ENCODE measurements around the gene RUNX2.

The RUNX2 gene

GRCh38 chr6:45504947-45505346 lies 176.8 kb downstream of the RUNX2 start:
- Histone ChIP-seq H3K27ac (ENCODE audit: low read depth, low read length) (no peak overlapping the region), H3K4me3 (ENCODE audit: low read depth, low read length) (no peak overlapping the region), H3K4me1 (ENCODE audit: control insufficient read depth, insufficient read depth, low read length) (peaks cover 18% of the 10 kb centered on the region), H3K9ac (ENCODE audit: low read length) (no peak overlapping the region), H3K27me3 (ENCODE audit: control insufficient read depth, insufficient read depth, low read length) (no peaks in the 10 kb centered on the region), H3K9me3 (ENCODE audit: control insufficient read depth, insufficient read depth, low read depth, low read length) (no peaks in the 10 kb centered on the region), H3K36me3 (ENCODE audit: control insufficient read depth, insufficient read depth, low read length) (no peaks in the 10 kb centered on the region)

DNA sequence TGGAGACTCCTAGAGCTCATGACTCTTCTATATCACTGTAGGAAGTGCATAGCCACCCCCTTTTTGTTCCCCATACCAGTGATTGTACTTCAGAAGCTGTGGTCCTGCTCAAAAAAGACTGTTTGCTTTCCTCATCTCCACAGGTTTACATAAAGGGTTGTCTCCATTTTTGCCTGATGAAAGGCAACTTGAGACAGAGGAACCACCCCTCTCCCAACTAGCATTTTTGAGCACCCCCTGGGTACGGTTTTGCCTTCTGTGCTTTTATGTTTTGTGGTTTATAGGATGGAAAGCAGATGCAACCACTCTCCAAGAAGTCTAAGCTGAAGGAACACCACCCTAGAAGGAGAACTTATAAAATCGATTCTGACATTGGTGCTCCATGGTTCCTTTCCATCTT lies 177.3 kb downstream of the RUNX2 start:
- Histone ChIP-seq H3K36me3 (ENCODE audit: control insufficient read depth, insufficient read depth, low read length) (no peaks in the 10 kb centered on the region), H3K9me3 (ENCODE audit: control insufficient read depth, insufficient read depth, low read depth, low read length) (no peaks in the 10 kb centered on the region), H3K9ac (ENCODE audit: low read length) (no peak overlapping the region), H3K27ac (ENCODE audit: low read depth, low read length) (0 out of 2 replicates have a peak overlapping the region, but pooled peaks have one; percentile 5), H3K4me1 (ENCODE audit: control insufficient read depth, insufficient read depth, low read length) (peaks cover 18% of the 10 kb centered on the region), H3K4me3 (ENCODE audit: low read depth, low read length) (no peak overlapping the region), H3K27me3 (ENCODE audit: control insufficient read depth, insufficient read depth, low read length) (no peaks in the 10 kb centered on the region)

DNA sequence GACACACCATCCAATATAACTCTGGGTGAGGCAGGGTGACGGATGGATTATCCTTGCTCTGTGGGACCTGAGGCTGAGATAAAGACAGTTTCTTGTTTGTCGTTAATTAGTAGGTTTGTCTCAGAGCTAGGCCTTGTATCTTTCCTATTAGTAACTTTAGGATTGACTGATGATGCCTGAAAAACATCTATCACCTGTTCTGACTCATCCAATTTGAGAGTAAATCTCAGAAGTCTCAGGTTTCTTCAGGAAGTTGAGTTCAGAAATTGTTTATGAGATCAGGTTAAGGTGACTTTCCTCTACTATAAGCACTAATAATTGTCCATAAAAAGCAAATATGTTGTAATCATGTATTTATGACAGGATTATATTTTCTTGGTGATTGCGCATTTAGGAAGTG lies 179.1 kb downstream of the RUNX2 start:
- no peak overlapping the region for H3K9ac ChIP-seq (ENCODE audit: low read length)
- no peak overlapping the region for H3K27ac ChIP-seq (ENCODE audit: low read depth, low read length)
- no peaks in the 10 kb centered on the region for H3K27me3 ChIP-seq (ENCODE audit: control insufficient read depth, insufficient read depth, low read length)
- no peaks in the 10 kb centered on the region for H3K36me3 ChIP-seq (ENCODE audit: control insufficient read depth, insufficient read depth, low read length)
- H3K9me3 ChIP-seq (ENCODE audit: control insufficient read depth, insufficient read depth, low read depth, low read length), result no peaks in the 10 kb centered on the region
- no peak overlapping the region for H3K4me3 ChIP-seq (ENCODE audit: low read depth, low read length)
- peaks cover 20% of the 10 kb centered on the region for H3K4me1 ChIP-seq (ENCODE audit: control insufficient read depth, insufficient read depth, low read length)

GRCh38 chr6:45509426-45509825 lies 181.3 kb downstream of the RUNX2 start:
- Histone ChIP-seq H3K36me3 (ENCODE audit: control insufficient read depth, insufficient read depth, low read length) (no peaks in the 10 kb centered on the region), H3K27ac (ENCODE audit: low read depth, low read length) (no peak overlapping the region), H3K9ac (ENCODE audit: low read length) (no peak overlapping the region), H3K27me3 (ENCODE audit: control insufficient read depth, insufficient read depth, low read length) (no peaks in the 10 kb centered on the region), H3K9me3 (ENCODE audit: control insufficient read depth, insufficient read depth, low read depth, low read length) (no peaks in the 10 kb centered on the region), H3K4me1 (ENCODE audit: control insufficient read depth, insufficient read depth, low read length) (peaks cover 31% of the 10 kb centered on the region), H3K4me3 (ENCODE audit: low read depth, low read length) (no peak overlapping the region)

DNA sequence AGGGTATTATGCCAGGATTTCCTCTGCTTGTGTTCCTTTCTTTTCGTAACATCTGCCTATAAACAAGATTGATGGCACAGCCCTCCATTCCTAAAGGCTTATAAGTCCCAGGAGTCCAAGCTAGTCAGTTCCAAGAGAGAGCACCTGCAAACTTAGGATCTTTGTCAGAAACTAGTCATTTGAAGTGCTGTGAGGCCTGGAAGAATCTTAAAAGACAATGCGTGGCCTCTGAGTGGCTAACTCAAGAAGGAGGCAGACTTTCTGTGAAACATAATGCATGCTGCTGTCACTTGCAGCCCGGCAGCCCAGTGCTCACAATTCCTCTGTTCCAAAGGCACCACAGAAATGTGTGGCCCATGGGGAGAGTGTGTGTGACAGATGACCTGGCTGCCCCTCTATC lies 184.6 kb downstream of the RUNX2 start:
- H3K4me3 ChIP-seq (ENCODE audit: low read depth, low read length), result no peak overlapping the region
- no peak overlapping the region for H3K9ac ChIP-seq (ENCODE audit: low read length)
- peaks cover 20% of the 10 kb centered on the region for H3K4me1 ChIP-seq (ENCODE audit: control insufficient read depth, insufficient read depth, low read length)
- no peaks in the 10 kb centered on the region for H3K36me3 ChIP-seq (ENCODE audit: control insufficient read depth, insufficient read depth, low read length)
- H3K9me3 ChIP-seq (ENCODE audit: control insufficient read depth, insufficient read depth, low read depth, low read length), result no peaks in the 10 kb centered on the region
- H3K27ac ChIP-seq (ENCODE audit: low read depth, low read length), result no peak overlapping the region
- no peaks in the 10 kb centered on the region for H3K27me3 ChIP-seq (ENCODE audit: control insufficient read depth, insufficient read depth, low read length)

- Histone ChIP-seq H3K9ac (ENCODE audit: low read length) (no peak overlapping the region), H3K27me3 (ENCODE audit: control insufficient read depth, insufficient read depth, low read length) (no peaks in the 10 kb centered on the region), H3K4me3 (ENCODE audit: low read depth, low read length) (no peak overlapping the region), H3K9me3 (ENCODE audit: control insufficient read depth, insufficient read depth, low read depth, low read length) (no peaks in the 10 kb centered on the region), H3K27ac (ENCODE audit: low read depth, low read length) (no peak overlapping the region), H3K4me1 (ENCODE audit: control insufficient read depth, insufficient read depth, low read length) (peaks cover 20% of the 10 kb centered on the region), H3K36me3 (ENCODE audit: control insufficient read depth, insufficient read depth, low read length) (no peaks in the 10 kb centered on the region)
These were observed 185.1 kb downstream of the RUNX2 start for GRCh38 chr6:45513213-45513618.

GRCh38 chr6:45513843-45514242 lies 185.7 kb downstream of the RUNX2 start:
- no peaks in the 10 kb centered on the region for H3K9me3 ChIP-seq (ENCODE audit: control insufficient read depth, insufficient read depth, low read depth, low read length)
- no peaks in the 10 kb centered on the region for H3K36me3 ChIP-seq (ENCODE audit: control insufficient read depth, insufficient read depth, low read length)
- no peak overlapping the region for H3K27ac ChIP-seq (ENCODE audit: low read depth, low read length)
- H3K27me3 ChIP-seq (ENCODE audit: control insufficient read depth, insufficient read depth, low read length), result no peaks in the 10 kb centered on the region
- no peak overlapping the region for H3K9ac ChIP-seq (ENCODE audit: low read length)
- peaks cover 20% of the 10 kb centered on the region for H3K4me1 ChIP-seq (ENCODE audit: control insufficient read depth, insufficient read depth, low read length)
- H3K4me3 ChIP-seq (ENCODE audit: low read depth, low read length), result no peak overlapping the region

DNA sequence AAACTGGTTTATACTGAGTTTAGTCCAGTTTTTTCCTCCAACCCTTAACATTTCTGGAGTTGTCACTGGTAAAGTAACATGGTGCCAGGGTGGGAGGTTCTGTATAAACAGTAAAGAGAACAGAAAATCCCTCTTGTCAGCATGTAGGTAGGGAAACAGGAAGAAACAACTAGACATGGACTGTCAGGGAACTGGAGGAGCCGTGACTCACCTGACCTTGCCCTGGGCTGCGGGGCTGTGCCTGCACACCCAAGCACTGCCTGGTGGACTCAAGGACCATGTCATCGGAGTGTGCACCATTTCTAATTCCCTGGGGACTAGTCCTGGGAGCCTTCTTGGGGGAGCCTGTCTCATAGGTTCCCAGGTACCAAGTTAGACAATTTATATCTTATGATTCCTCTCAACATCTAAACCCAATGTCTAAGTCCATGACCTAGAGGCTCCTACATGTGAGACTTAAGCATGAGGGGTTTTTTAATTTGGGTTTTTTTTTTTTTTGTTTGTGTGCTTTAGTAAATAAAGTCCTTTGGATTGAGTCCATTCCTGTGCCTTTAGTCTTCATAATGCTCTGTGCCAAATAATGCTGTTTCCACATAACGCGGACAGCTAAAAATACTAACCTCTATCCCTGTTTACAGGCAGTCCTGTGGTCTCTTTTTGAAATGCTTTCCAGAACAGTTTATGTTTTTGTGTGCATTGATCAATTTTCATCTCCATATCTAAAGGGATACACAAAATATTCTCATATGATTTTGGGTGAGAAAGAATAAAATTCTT lies 186.5 kb downstream of the RUNX2 start:
- Histone ChIP-seq H3K9me3 (ENCODE audit: control insufficient read depth, insufficient read depth, low read depth, low read length) (no peaks in the 10 kb centered on the region), H3K9ac (ENCODE audit: low read length) (no peak overlapping the region), H3K36me3 (ENCODE audit: control insufficient read depth, insufficient read depth, low read length) (no peaks in the 10 kb centered on the region)

GRCh38 chr6:45518013-45518720 lies 190.0 kb downstream of the RUNX2 start:
- Histone ChIP-seq H3K27ac (ENCODE audit: low read depth, low read length) (no peak overlapping the region), H3K9me3 (ENCODE audit: control insufficient read depth, insufficient read depth, low read depth, low read length) (no peaks in the 10 kb centered on the region), H3K36me3 (ENCODE audit: control insufficient read depth, insufficient read depth, low read length) (no peaks in the 10 kb centered on the region), H3K27me3 (ENCODE audit: control insufficient read depth, insufficient read depth, low read length) (no peaks in the 10 kb centered on the region), H3K4me3 (ENCODE audit: low read depth, low read length) (no peak overlapping the region), H3K4me1 (ENCODE audit: control insufficient read depth, insufficient read depth, low read length) (peaks cover 43% of the 10 kb centered on the region), H3K9ac (ENCODE audit: low read length) (no peak overlapping the region)

More for the DNA sequence above, 186.5 kb downstream of the RUNX2 start:
- H3K27ac ChIP-seq (ENCODE audit: low read depth, low read length), result no peak overlapping the region
- H3K4me3 ChIP-seq (ENCODE audit: low read depth, low read length), result no peak overlapping the region
- H3K27me3 ChIP-seq (ENCODE audit: control insufficient read depth, insufficient read depth, low read length), result no peaks in the 10 kb centered on the region
- H3K4me1 ChIP-seq (ENCODE audit: control insufficient read depth, insufficient read depth, low read length), result peaks cover 20% of the 10 kb centered on the region

DNA sequence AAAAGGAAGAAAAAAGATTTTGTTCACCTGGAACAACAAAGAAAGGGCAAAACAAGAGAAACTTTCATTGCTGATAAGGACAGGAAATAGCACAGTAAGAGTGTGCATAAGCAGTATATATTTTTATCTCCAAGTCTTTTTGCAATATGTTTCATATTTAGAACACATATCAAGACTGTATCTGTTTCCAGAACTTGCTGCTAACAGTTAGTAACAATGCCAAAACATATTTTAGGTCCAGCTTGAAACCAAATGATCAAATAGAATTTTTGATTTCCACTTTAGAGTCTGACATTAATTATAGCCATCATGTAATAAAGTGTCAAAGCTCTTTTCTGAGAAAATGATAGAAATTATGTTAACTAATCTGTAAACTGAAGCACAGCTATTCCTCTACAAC lies 193.1 kb downstream of the RUNX2 start:
- H3K4me3 ChIP-seq (ENCODE audit: low read depth, low read length), result no peak overlapping the region
- no peaks in the 10 kb centered on the region for H3K9me3 ChIP-seq (ENCODE audit: control insufficient read depth, insufficient read depth, low read depth, low read length)
- no peaks in the 10 kb centered on the region for H3K36me3 ChIP-seq (ENCODE audit: control insufficient read depth, insufficient read depth, low read length)
- no peak overlapping the region for H3K9ac ChIP-seq (ENCODE audit: low read length)
- H3K4me1 ChIP-seq (ENCODE audit: control insufficient read depth, insufficient read depth, low read length), result peaks cover 29% of the 10 kb centered on the region
- H3K27ac ChIP-seq (ENCODE audit: low read depth, low read length), result 0 out of 2 replicates have a peak overlapping the region, but pooled peaks have one; percentile 36
- no peaks in the 10 kb centered on the region for H3K27me3 ChIP-seq (ENCODE audit: control insufficient read depth, insufficient read depth, low read length)

DNA sequence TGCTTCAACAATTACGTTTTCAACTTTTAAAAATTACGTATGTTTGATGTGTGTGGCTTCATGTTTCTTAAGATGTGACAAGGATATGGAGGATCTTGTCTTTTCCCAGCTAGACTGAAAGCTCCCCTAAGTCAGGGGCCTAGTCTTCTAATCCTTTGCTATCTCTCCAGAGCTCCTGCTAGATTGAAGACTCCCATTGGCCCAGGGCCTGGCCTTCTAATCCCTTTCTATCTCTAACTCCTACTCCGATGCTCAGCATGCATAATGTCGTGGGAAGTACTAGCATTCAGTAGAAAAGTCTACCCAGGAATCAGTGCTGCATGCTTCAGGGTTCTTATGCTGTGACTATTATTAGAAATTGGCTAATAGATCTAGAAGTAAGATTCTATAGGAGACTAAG lies 194.4 kb downstream of the RUNX2 start:
- H3K4me3 ChIP-seq (ENCODE audit: low read depth, low read length), result no peak overlapping the region
- no peaks in the 10 kb centered on the region for H3K9me3 ChIP-seq (ENCODE audit: control insufficient read depth, insufficient read depth, low read depth, low read length)
- H3K27me3 ChIP-seq (ENCODE audit: control insufficient read depth, insufficient read depth, low read length), result no peaks in the 10 kb centered on the region
- H3K27ac ChIP-seq (ENCODE audit: low read depth, low read length), result no peak overlapping the region
- H3K36me3 ChIP-seq (ENCODE audit: control insufficient read depth, insufficient read depth, low read length), result no peaks in the 10 kb centered on the region
- H3K9ac ChIP-seq (ENCODE audit: low read length), result no peak overlapping the region
- peaks cover 29% of the 10 kb centered on the region for H3K4me1 ChIP-seq (ENCODE audit: control insufficient read depth, insufficient read depth, low read length)

All from HUES6 (cell line).